ENCODE data around the gene ARHGAP26.

Gene ARHGAP26

GRCh38 chr5:143168921-143169810, 399.0 kb downstream of the ARHGAP26 start:
- no peak for DNase-seq (ENCODE audit: low spot score)
- CTCF ChIA-PET, result no interaction called here
- H3K27ac ChIP-seq, result no peak overlapping the region
- no peak for TF ChIP-seq CTCF (conservative IDR thresholded peaks at IDR 0.05; ENCODE audit: low read depth)
- POLR2A ChIA-PET (ENCODE audit: low non-redundant PET), result no interaction called here

DNA sequence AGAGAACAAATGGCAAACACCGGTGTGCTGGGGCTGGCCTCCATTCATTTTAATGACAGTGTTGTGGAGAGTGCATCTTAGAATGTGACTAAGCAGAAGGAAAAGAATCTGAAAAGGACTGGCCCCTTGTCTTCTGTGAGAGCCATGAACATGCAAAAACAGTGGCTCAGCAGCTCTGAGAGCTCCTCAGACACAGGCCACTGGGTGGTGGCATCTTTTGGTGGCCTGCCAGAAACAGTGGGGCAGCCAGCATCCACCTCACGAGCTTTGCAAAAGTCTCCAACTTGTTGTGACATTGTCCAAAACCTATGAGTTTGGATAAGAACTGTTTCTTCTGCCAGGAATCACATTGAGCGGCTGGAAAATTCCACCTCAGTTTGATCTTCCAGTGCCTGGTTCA, 399.9 kb downstream of the ARHGAP26 start:
- CTCF ChIA-PET, result no interaction called here
- no peak for TF ChIP-seq CTCF (conservative IDR thresholded peaks at IDR 0.05; ENCODE audit: low read depth)
- DNase-seq (ENCODE audit: low spot score), result no peak
- no peak overlapping the region for H3K27ac ChIP-seq
- POLR2A ChIA-PET (ENCODE audit: low non-redundant PET), result no interaction called here

DNA sequence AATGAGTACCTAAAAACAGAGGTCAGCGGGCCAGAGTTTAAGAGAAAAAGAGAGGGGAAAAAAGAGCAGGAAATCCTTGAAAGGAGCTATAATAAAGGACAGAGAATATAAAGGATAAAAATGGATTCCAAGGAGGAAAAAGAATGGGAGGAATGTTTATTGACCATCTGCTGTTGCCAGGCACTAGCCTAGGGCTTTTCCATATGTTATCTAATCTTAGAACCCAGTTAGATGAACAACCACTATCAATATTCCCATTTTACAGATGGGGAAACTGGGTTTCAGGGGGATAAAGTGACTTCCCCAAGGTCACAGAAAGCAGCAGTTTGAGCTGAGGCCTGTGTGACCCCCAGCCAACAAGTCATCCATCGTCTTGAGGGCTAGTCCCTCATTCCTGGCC, 400.8 kb downstream of the ARHGAP26 start:
- H3K27ac ChIP-seq, result no peak overlapping the region
- ChIA-PET POLR2A (ENCODE audit: low non-redundant PET) (no interaction called here), CTCF (interaction anchor here (0.7 kb wide), 1 partner anchor 287 kb away, joined by 4 read pairs; no protein-coding TSS in a partner anchor)
- no peak for TF ChIP-seq CTCF (conservative IDR thresholded peaks at IDR 0.05; ENCODE audit: low read depth)
- DNase-seq (ENCODE audit: low spot score), result no peak

DNA sequence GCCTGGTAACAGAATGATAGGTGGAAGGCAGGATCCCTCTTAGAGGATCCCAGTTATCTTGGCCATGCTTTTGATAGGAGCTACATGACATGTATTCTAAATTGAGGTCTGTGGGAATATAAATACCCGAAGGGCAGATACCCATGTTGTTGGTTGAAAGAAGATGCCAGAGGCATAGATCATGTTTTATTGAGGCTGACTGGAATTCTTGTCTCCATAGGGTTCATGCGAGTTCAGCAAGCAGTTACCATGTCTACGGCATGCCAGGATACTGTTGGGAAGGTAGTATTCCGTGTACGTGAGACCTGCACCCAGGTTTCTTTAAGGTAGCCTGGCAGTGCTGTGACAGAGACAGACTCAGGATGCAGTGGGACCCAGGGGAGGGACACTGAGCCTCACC, 402.6 kb downstream of the ARHGAP26 start:
- CTCF ChIA-PET, result interaction anchor here (0.7 kb wide), 1 partner anchor 186 kb away, joined by 5 read pairs; no protein-coding TSS in a partner anchor
- DNase-seq (ENCODE audit: low spot score), result no peak
- no peak for TF ChIP-seq CTCF (conservative IDR thresholded peaks at IDR 0.05; ENCODE audit: low read depth)
- H3K27ac ChIP-seq, result no peak overlapping the region
- POLR2A ChIA-PET (ENCODE audit: low non-redundant PET), result no interaction called here

GRCh38 chr5:143173139-143173889, 403.1 kb downstream of the ARHGAP26 start:
- TF ChIP-seq CTCF (conservative IDR thresholded peaks at IDR 0.05; ENCODE audit: low read depth), result no peak
- no peak overlapping the region for H3K27ac ChIP-seq
- POLR2A ChIA-PET (ENCODE audit: low non-redundant PET), result no interaction called here
- CTCF ChIA-PET, result no interaction called here
- no peak for DNase-seq (ENCODE audit: low spot score)

GRCh38 chr5:143174714-143175398, 404.7 kb downstream of the ARHGAP26 start:
- no peak for TF ChIP-seq CTCF (conservative IDR thresholded peaks at IDR 0.05; ENCODE audit: low read depth)
- ChIA-PET POLR2A (ENCODE audit: low non-redundant PET) (no interaction called here), CTCF (no interaction called here)
- DNase-seq (ENCODE audit: low spot score), result no peak
- no peak overlapping the region for H3K27ac ChIP-seq
